Stimulated activated CD8-positive, alpha-beta memory T cell treated with anti-CD3 and anti-CD28 coated beads, Interleukin-15, amount 100 ng/mL, for 1 hour (primary cell): ENCODE measurements around the gene TRIM59.
A peak's percentile ranks its signal among the peaks of the same experiment; 100 is the strongest.

ENCODE experiments used
- DNase-seq: peaks from one replicate; pipeline ENCODE4 v3.0.0-alpha.2; 2020; ENCODE audit warnings: low read depth

Gene TRIM59

GRCh38 chr3:160403028-160403545 lies 46.5 kb downstream of the TRIM59 start:
- no peak for DNase-seq

DNA sequence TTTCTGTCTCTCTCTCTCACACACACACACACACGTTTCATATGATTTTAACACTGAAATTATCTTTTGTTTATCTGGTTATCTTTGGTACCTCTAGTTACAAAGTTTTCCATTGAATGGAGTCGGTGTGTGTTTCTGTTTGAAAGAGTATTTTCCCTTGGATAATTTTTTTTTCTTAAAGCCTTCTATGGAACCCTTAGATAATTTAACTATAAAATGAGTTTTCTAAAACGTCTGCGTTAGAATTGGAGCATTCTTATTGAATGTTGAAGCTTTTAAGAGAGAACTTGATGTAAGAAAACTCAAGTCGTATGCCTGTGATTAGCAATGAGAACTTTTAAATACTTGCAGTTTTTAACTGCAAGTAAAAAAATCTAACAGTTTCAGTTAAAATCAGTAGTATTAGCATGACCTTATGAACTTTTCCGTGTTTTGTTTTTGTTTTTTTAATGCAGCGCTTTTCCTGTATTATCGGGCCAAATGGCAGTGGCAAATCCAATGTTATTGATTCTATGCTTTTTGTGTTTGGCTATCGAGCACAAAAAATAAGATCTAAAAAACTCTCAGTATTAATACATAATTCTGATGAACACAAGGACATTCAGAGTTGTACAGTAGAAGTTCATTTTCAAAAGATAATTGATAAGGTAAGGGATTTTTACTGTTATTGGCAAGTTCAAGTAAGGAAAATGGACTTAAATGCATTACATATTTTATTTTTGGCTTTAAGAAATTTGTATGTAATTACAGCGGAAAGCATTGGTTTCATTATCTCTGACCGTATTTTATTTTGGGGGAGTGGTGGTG lies 47.2 kb downstream of the TRIM59 start:
- DNase-seq = no peak

DNA sequence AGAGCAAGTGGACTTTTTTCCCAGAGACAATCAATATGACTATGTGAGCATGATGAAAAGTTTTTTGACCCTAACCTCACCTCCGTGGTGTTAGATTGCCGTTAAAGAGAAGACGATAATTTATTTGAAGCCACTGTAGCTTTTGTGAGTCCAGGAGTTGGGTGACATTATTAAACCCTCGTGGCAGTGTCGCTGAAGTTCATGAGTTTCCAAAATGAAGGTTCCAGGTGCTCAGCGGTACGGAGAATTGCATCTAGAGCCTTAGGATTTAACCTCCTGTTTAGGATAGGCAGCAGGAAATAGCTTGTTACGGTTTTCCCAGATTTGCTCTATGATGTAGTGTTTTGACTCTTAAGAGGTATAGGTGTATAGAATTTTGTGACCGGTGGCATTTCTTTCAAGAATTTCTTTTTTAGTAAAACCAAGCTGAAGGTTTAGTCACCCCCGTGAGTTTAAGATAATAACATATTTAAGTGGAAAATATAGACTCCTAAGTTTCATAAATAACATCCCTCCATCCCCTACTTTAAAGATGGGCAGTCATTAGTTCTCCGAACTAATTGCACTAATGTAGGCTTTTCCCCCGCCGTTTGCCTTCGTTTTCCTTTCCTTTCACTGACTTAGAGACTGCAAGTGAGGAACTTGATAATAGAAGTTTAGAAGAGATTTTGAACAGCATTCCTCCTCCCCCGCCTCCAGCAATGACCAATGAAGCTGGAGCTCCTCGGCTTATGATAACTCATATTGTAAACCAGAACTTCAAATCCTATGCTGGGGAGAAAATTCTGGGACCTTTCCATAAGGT lies 48.1 kb downstream of the TRIM59 start:
- no peak for DNase-seq

GRCh38 chr3:160400702-160401150 lies 48.9 kb downstream of the TRIM59 start:
- no peak for DNase-seq

DNA sequence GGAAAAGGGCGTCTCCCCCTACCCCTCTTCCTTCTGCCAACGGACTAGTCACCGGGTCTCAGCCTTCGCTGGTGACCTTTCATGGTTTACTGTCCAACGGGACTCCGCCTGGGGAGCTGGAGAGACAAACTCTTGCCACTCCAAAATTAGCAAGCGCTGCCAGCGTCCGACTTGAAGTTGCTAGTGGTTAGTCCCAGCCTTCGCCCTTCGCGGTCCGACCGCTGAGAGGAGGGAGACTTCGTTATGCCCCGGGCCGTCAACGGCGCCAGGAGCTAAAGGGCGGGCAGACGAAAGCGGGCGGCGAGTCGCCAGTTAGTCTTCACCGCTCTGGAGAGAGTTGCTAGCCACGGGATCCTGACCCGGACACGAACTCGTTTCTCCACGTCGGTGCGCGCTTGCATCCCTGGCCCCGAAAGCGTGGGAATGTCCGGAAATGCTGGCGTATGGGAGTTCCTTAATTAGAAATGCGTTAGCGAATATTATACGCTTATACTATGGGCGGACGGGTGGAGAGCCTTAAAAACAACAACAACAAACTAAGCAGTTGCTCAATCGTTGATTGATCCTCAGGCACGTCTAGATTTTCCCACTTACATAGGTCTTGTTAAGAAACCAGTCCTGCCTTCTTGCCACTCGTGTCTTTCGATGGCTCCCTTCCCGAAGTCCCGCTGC lies 49.4 kb downstream of the TRIM59 start:
- DNase-seq = no peak

- DNase-seq = peak; percentile 94
These were observed 50.2 kb downstream of the TRIM59 start, which contains the start of the genes IFT80 and SMC4 for GRCh38 chr3:160399125-160400029. TSS of gene IFT80 (minus strand) at chr3:160399225. CDS start at chr3:160384600, 14,625 bp downstream. TSS of gene SMC4 (plus strand) at chr3:160399650. CDS start at chr3:160400827, 1,177 bp downstream.

- DNase-seq = no peak
These were observed 50.8 kb downstream of the TRIM59 start for GRCh38 chr3:160398820-160399124.

- DNase-seq = no peak
These were observed 54.3 kb downstream of the TRIM59 start for GRCh38 chr3:160395297-160395696.

DNA sequence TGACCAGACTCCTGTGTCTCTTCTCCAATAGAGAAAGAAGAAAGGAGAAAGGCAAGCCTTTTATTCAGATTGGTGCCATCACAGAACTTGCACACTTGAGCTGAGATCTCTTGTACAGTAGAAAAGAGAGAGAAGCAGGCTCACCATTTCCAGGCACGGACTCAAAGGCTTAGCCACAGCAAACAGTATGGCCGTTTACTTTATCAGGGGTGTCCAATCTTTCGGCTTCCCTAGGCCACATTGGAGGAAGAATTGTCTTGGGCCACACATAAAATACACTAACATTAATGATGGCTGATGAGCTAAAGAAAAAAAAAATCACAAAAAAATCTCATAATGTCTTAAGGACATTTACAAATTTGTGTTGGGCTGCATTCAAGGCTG lies 55.6 kb downstream of the TRIM59 start:
- DNase-seq = no peak

DNA sequence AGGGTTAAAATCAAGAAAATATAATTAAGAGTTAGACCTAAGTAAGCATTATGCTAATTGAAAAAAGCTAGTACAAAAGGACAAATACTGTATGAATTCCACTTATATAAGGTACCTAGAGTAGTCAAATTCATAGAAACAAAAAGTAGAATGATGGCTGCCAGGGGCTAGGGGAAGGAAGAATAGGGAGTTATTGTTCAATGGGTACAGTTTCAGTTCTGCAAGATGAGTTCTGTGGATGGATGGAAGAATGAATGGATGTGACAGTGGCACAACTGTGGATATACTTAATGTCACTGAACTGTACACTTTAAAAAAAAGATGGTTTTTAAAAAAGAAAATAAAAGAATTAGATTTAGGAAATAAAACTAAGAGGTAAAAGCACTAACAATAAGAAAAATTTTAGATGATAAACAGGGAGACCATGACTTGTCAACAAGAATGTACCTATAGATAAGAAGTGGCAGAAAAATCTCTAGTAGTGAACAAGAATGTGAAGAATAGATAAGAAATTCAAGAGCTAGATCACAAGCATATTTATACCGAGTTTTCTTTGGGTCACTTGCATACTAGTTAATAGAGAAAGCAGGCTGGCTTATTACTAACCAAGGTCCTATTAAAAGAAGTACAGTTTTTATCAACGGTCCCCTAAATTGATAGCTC lies 56.1 kb downstream of the TRIM59 start:
- DNase-seq = no peak

GRCh38 chr3:160392798-160393197 lies 56.8 kb downstream of the TRIM59 start:
- no peak for DNase-seq

- no peak for DNase-seq
These were observed 58.9 kb downstream of the TRIM59 start for GRCh38 chr3:160390565-160391138.
